IMR-90 (cell line): Measurements from ENCODE around the gene PNMA6E.

Experiments
- CEBPB ChIP-seq: IDR thresholded peaks from 2 replicates; pipeline ENCODE4 v1.6.1; 2012; ENCODE audit warnings: low read depth, low read length, improper control_type of control experiment
- MAZ ChIP-seq: IDR thresholded peaks from 2 replicates; pipeline ENCODE4 v1.6.1; 2012; ENCODE audit warnings: low read depth, mild to moderate bottlenecking, low read length, improper control_type of control experiment, moderate library complexity, borderline replicate concordance
- MXI1 ChIP-seq: IDR thresholded peaks from 2 replicates; pipeline ENCODE4 v1.6.1; 2012; ENCODE audit warnings: low read depth, mild to moderate bottlenecking, low read length, moderate library complexity, borderline replicate concordance
- POLR2A ChIP-seq: IDR thresholded peaks from 2 replicates; pipeline ENCODE4 v1.6.1; 2012; ENCODE audit warnings: mild to moderate bottlenecking, low read depth, low read length
- RAD21 ChIP-seq: IDR thresholded peaks from 2 replicates; pipeline ENCODE4 v1.6.1; 2012; ENCODE audit warnings: low read length, improper control_type of control experiment
- SMC3 ChIP-seq: fragments of 150-350 bp; IDR thresholded peaks from 2 replicates; pipeline ENCODE4 v1.6.1; 2016; ENCODE audit warnings: low read depth, mild to moderate bottlenecking, antibody characterized with exemption, low read length, moderate library complexity
- TF ChIP-seq, protein P1 (sequence below): conservative IDR thresholded peaks from 2 replicates; pipeline ENCODE4 v1.5.1; 2012; ENCODE audit warnings: mild to moderate bottlenecking, low read depth, low read length, improper control_type of control experiment
- TF ChIP-seq, protein P2 (sequence below): fragments of 150-350 bp; IDR thresholded peaks from 2 replicates; pipeline ENCODE4 v1.6.1; 2017; ENCODE audit warnings: mild to moderate bottlenecking, antibody characterized with exemption, low read length, low read depth
- TF ChIP-seq, protein P3 (sequence below): fragments of 150-350 bp; IDR thresholded peaks from 2 replicates; pipeline ENCODE4 v1.6.1; 2016; ENCODE audit warnings: low read depth, mild to moderate bottlenecking, low read length, moderate library complexity, borderline replicate concordance

GRCh38 chrX:153445106-153445855 is 44.1 kb upstream of the PNMA6E start:
- TF ChIP-seq, protein P1, sequence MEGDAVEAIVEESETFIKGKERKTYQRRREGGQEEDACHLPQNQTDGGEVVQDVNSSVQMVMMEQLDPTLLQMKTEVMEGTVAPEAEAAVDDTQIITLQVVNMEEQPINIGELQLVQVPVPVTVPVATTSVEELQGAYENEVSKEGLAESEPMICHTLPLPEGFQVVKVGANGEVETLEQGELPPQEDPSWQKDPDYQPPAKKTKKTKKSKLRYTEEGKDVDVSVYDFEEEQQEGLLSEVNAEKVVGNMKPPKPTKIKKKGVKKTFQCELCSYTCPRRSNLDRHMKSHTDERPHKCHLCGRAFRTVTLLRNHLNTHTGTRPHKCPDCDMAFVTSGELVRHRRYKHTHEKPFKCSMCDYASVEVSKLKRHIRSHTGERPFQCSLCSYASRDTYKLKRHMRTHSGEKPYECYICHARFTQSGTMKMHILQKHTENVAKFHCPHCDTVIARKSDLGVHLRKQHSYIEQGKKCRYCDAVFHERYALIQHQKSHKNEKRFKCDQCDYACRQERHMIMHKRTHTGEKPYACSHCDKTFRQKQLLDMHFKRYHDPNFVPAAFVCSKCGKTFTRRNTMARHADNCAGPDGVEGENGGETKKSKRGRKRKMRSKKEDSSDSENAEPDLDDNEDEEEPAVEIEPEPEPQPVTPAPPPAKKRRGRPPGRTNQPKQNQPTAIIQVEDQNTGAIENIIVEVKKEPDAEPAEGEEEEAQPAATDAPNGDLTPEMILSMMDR: no peak
- TF ChIP-seq POLR2A: no peak
- TF ChIP-seq RAD21: no peak
- no peak for TF ChIP-seq CEBPB
- TF ChIP-seq, protein P2, sequence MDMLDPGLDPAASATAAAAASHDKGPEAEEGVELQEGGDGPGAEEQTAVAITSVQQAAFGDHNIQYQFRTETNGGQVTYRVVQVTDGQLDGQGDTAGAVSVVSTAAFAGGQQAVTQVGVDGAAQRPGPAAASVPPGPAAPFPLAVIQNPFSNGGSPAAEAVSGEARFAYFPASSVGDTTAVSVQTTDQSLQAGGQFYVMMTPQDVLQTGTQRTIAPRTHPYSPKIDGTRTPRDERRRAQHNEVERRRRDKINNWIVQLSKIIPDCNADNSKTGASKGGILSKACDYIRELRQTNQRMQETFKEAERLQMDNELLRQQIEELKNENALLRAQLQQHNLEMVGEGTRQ: no peak
- TF ChIP-seq, protein P3, sequence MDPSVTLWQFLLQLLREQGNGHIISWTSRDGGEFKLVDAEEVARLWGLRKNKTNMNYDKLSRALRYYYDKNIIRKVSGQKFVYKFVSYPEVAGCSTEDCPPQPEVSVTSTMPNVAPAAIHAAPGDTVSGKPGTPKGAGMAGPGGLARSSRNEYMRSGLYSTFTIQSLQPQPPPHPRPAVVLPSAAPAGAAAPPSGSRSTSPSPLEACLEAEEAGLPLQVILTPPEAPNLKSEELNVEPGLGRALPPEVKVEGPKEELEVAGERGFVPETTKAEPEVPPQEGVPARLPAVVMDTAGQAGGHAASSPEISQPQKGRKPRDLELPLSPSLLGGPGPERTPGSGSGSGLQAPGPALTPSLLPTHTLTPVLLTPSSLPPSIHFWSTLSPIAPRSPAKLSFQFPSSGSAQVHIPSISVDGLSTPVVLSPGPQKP: no peak
- TF ChIP-seq MXI1: no peak
- TF ChIP-seq SMC3: no peak
- no peak for TF ChIP-seq MAZ
